Lower lobe of right lung (tissue), 2 donors: ENCODE measurements around the gene PRPF8. TPM values are rescaled to one million over a fixed set of nuclear protein-coding genes. Genes with fewer than 3 reads are reported as not detected.

Experiments
- ATAC-seq, 2 donors: fragments of 200-7000 bp; cut with Tn5 transposase; one replicate each; pipeline ENCODE4 v1.9.1; 2020 to 2022; ENCODE audit warnings: mild to moderate bottlenecking in 2 of 2, moderate library complexity in 2 of 2
- DNase-seq: peaks from one replicate; pipeline ENCODE4 v3.0.0-alpha.2; 2020
- H3K27ac ChIP-seq: fragments of 200-600 bp; one replicate; pipeline ENCODE4 v1.8.0; 2022
- H3K27me3 ChIP-seq: fragments of 200-600 bp; one replicate; pipeline ENCODE4 v1.8.0; 2022; ENCODE audit warnings: low read depth
- H3K36me3 ChIP-seq: fragments of 200-600 bp; one replicate; pipeline ENCODE4 v1.8.0; 2022; ENCODE audit warnings: mild to moderate bottlenecking
- H3K4me1 ChIP-seq: fragments of 200-600 bp; one replicate; pipeline ENCODE4 v1.8.0; 2022
- H3K4me3 ChIP-seq: fragments of 200-600 bp; one replicate; pipeline ENCODE4 v1.8.0; 2022; ENCODE audit warnings: mild to moderate bottlenecking
- H3K9me3 ChIP-seq: fragments of 200-600 bp; one replicate; pipeline ENCODE4 v1.8.0; 2022
- intact Hi-C: fragments of 100-400 bp; cut with DNase I; formaldehyde crosslinking; loops from one replicate; pipeline ENCODE4 v1.11.0; 2022
- total RNA-seq: library from RNA; stranded (reverse); fragmentation: NEBNext Ultra II Directional; extraction: Animal tissue kit (Norgen Biotek cat#: 25700); gene quantifications from one replicate; pipeline ENCODE4 v1.2.1, GENCODE V29; 2021
- TF ChIP-seq, protein P1 (sequence below): fragments of 200-600 bp; IDR thresholded peaks from one replicate; pipeline ENCODE4 v1.8.0; 2022; ENCODE audit warnings: antibody characterized with exemption, mild to moderate bottlenecking
- donor health status: DM: no; HTN: yes; CAD: no; lungs with severe emphysema.

Gene PRPF8
- total RNA-seq, 1 donor from 2014 or later = 280 TPM

DNA sequence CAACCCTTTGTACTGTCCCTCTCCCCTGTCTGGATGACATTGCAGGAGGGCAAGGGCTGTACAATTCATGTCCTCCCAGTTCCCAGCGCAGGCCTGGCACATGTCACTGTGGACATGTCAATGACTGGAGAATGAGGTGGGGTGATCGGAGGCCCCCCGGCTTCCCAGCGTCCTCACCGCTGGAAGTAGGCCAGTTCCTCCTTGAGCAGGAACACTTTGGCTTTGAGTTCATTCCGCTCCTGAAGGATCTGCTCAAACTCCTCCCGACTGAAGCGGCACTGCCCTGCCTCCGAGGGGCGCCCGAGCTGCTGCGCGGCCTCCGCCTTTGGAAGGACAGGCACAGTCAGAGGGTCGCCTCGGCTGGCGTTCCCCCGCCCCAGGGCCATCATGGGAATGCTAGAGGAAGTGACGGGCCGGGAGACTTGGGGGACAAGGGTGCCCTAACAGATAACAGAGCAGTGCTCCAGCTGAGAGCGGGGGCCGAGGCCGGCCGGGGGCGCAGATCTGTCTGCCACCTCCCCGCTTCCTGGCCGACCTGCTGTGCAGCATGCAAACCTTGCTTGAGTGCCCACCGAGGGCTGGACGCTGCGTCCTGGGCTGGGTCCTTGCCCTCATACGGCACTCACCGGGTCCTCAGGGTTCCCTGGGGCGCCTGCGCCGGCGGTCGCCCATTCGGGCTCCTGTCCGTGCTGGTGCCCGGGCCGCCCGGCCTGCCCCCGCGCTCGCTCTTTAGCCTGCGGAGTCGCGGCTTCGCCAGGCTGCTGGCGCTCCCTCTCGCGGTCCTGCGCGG lies 36.3 kb downstream of the PRPF8 start:
- peaks cover 65% of the 10 kb centered on the region for H3K4me1 ChIP-seq
- H3K27me3 ChIP-seq = no peaks in the 10 kb centered on the region

DNA sequence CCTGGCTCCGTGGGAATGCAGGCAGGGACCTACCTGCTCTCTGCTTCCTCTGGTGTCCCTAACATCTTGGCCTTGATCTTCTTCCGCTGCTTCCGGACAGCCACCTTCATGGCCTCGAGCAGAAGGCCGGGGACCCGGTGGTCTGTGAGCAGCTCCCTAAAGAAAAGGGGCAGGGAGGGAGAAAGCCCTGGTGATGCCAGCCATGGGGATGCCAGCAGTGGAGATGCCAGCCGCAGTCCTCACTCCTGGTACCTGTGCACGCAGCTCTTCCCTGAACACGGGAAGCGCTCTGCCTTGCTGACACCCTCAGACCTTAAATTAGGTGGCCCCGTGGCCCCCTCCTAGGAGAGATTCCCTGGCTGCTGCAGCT lies 36.9 kb downstream of the PRPF8 start:
- TF ChIP-seq, protein P1, sequence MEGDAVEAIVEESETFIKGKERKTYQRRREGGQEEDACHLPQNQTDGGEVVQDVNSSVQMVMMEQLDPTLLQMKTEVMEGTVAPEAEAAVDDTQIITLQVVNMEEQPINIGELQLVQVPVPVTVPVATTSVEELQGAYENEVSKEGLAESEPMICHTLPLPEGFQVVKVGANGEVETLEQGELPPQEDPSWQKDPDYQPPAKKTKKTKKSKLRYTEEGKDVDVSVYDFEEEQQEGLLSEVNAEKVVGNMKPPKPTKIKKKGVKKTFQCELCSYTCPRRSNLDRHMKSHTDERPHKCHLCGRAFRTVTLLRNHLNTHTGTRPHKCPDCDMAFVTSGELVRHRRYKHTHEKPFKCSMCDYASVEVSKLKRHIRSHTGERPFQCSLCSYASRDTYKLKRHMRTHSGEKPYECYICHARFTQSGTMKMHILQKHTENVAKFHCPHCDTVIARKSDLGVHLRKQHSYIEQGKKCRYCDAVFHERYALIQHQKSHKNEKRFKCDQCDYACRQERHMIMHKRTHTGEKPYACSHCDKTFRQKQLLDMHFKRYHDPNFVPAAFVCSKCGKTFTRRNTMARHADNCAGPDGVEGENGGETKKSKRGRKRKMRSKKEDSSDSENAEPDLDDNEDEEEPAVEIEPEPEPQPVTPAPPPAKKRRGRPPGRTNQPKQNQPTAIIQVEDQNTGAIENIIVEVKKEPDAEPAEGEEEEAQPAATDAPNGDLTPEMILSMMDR = no peak
- Histone ChIP-seq H3K27me3 (no peaks in the 10 kb centered on the region), H3K4me3 (peak overlapping the region; percentile 77), H3K4me1 (peaks cover 65% of the 10 kb centered on the region), H3K36me3 (peaks cover 30% of the 10 kb centered on the region), H3K27ac (peak overlapping the region; percentile 95), H3K9me3 (no peaks in the 10 kb centered on the region)
- DNase-seq (no peak), ATAC-seq (no peak)
- intact Hi-C loops = no loop called here

More for the DNA sequence above, 36.3 kb downstream of the PRPF8 start:
- ATAC-seq (peak; percentile 2 to 3), DNase-seq (peak; percentile 78)
- peaks cover 36% of the 10 kb centered on the region for H3K36me3 ChIP-seq
- peak overlapping the region; percentile 95 for H3K27ac ChIP-seq
- H3K4me3 ChIP-seq = peak overlapping the region; percentile 77
- H3K9me3 ChIP-seq = no peaks in the 10 kb centered on the region
- intact Hi-C loops = no loop called here
- TF ChIP-seq, protein P1 = no peak

DNA sequence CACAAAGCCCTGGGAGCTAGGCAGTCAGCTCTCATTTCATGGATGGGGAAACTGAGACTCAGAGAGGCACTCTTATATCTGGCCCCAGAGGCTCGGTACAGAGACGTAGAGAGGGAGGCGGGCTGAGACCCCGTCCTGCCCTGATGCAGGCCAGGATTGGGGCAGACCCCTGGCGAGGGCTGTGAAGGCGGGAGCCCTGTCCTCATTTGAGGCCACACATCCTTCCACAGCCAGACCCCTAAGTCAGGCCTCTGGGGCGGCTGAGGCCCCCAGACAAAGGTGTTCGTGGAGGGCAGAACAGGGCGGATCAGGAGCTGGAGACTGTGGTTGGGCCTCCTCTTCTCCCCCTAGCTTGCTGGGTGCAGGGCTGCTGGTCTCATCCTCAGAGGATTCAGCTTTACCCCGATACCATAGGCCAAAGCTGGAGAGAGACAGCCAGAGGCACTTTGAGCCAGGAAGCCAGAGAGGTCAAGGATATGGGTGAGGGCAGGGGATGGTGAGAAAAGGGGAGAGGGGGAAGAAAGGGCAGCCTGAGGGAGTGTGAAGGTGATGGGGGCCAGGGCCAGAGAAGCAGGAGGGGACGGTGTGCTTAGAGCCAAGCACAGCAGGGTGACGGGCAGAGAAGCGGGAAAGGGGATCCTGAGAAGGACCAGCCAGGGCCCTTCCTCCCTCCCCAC lies 38.3 kb downstream of the PRPF8 start:
- peak overlapping the region; percentile 95 for H3K27ac ChIP-seq
- peak; percentile 41 for DNase-seq
- H3K36me3 ChIP-seq = peaks cover 16% of the 10 kb centered on the region
- no peaks in the 10 kb centered on the region for H3K9me3 ChIP-seq
- intact Hi-C loops = no loop called here
- ATAC-seq = no peak
- H3K4me3 ChIP-seq = peak overlapping the region; percentile 62
- no peaks in the 10 kb centered on the region for H3K27me3 ChIP-seq
- TF ChIP-seq, protein P1 = no peak
- H3K4me1 ChIP-seq = peaks cover 65% of the 10 kb centered on the region

DNA sequence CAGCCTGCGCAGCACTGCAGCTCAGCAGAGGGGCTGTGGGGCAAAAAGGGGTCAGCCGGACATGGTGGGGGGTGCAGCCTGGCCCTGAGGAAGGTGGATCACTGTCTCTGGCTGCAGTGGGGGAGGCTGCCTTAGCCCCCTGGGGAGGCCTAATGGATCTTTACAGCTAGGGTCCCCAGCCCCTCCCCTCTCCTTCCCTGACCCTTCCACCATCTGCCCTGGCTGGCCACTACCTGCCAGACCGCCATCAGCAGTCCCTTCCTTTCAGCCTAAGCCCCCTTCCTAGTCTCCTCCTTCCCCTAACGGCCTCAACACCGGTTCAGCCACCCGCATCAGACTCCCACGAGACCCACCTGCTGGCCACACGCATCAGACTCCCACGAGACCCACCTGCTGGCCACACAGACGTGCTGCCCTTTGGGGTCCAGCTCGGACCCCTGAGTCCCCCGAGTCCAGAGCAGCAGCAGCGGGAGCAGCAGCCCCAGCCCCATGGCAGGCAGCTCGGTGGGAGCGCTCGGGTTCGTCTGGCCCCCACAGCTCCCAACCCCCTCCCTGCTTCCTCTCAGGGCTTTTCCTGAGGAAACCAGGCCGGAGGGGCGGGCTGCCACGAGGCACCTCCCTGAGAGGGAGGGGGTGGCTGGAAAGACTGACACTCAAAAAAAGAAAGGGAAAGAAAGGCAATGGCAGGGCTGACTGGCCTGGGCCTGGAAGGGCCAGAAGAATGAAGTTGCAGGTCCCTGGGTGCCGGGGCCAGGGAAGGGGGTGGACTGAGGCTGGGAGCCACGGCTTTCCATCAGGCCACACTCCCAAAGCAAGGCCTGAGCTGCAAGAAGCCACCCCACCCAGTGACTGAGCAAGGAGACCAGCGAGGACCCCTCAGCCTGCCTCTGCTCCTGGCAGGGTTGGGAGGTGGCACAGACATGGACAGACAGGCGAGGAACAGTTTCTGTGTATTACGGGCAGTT lies 39.2 kb downstream of the PRPF8 start, which contains the start of gene SCARF1:
SCARF1 (minus strand) TSS at position 526 of the 965 bp plus-strand sequence; CDS start at position 491, 35 bp downstream.
- intact Hi-C loops = no loop called here

More for the DNA sequence above, 39.2 kb downstream of the PRPF8 start, which contains the start of gene SCARF1:
- TF ChIP-seq, protein P1 = no peak
- H3K4me3 ChIP-seq = peak within 1 kb of the TSS; percentile 62
- no peak for ATAC-seq
- H3K4me1 ChIP-seq = peaks cover 61% of the 10 kb centered on the region
- no peaks in the 10 kb centered on the region for H3K27me3 ChIP-seq
- H3K27ac ChIP-seq = peak within 1 kb of the TSS; percentile 95
- peaks cover 7% of the 10 kb centered on the region for H3K36me3 ChIP-seq
- no peaks in the 10 kb centered on the region for H3K9me3 ChIP-seq
- peak; percentile 76 for DNase-seq
